Fibroblast of skin of right quadriceps (primary cell): ENCODE measurements around the gene LAMA4.

Experiments
- DNase-seq: peaks from one replicate; pipeline ENCODE4 v3.0.0-alpha.2; 2013

LAMA4 gene

DNA sequence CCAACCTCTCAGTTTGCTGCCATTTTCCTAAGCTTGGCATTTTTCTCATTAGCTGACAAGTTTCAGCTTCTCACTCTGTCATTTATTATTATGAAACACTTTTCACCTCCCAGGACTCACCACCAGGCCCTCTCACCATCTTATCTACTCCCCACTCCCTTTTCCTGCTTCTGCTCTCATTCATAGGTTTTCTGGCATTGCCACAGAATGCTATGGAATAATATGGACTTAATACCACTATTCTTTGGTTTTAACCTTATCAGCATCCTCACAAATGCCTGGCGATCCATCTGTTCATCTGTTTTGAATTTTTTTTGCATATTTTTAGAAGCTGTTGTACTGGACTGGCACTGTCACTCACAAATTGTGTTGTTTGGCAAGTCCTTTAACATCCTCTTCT lies 16.4 kb upstream of the LAMA4 start:
- no peak for DNase-seq

DNA sequence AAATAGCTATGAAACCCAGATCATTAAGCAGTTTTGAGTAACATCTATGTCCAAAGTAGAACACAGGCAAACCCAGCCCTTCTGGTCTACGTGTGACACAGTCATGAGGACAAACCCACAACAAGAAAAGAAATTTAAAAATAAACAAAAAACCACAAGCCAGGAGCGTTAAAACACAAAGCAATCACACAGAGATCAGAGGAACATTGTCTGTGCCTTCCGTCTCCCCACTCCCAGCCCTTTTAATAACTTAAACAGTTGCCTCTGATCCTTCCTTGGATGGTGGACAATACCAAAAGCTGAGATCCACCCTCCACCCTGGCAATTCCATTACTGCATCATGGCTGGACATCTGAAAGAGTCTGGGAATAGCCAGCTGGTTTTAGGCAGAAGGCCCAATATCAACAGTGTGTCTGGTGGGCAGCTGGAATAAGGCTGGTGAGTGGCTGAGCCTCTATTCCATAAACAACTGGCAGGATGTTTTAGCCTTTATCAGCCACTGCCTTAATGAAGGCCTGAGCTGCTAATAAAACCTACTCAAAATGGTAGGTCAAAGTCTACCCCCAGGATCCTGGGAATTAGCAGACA lies 15.7 kb upstream of the LAMA4 start:
- DNase-seq: no peak

DNA sequence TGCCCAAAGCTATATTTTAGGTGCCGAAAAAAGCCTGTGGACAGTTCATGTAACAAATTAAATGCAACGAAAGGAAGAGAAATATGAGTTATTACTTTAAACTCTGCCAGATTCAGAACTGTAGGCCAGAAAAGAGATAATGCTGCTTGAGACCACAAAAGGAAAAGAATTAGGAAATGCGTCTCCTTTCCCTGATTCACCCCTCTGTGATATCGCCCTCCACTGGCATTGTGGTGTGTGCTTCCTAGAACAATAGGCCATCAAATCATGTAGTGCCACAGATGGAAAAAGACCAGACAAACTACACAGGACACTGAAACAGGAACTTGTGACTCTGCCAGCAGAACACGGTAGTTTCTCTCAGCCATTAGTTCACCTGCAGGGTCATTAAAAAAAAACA lies 14.7 kb upstream of the LAMA4 start:
- DNase-seq: peak; percentile 30

DNA sequence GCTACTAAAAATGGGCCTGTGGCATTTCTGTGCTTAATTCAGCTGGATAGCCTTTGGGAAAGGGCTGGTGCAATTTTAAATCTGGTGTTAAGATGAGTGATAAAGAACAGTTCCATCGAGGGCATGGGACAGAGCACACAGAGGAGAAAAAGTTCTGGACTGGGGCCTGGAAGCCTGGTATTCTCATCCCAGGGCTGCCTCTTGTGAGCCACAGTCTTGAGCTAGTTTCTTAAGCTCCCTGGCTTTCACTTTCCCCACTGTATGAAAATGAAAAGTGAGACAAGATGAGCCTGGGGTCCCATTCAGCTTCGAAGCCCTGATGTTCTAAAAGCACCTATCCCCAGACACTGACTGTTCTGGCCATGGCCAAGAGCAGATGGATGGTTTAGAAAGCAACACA lies 14.3 kb upstream of the LAMA4 start:
- no peak for DNase-seq

DNA sequence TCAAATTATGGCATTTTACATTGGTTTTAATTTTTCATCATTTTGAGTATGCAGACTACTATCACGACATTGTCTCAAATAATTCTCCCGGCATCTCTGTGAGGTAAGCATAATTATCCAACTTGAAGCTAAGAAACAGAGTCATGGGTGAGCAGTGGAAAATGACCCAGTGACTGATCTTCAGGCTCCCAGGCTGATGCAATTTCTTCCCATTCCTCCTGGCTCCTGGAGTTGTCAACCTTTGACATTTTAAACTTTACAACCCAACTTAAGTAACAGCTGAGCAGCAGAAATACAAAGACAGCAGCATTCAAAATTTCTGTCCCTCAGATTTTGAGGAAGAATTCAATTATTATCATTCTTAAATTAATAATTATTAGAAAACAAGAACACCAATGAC lies 13.7 kb upstream of the LAMA4 start:
- no peak for DNase-seq

DNA sequence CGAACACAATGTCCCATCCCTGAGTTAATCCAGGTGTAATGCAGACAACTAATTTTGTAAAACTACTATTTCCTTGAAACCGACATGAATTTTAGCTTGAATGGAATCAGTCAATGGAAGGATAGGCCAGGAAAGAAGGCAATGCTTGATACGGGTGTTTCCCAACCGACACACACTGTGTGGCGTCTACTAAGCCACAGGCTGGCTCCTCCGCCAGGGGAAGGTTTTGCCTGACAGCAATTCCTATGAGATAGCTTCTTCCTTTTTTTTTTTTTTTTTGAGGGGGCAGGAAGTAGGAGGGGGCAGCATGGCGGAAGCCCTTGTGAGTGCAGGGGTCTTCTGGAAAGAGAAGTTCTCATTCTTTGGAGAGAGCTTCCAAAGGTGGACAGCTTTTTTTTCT lies 12.0 kb upstream of the LAMA4 start:
- DNase-seq: no peak

DNA sequence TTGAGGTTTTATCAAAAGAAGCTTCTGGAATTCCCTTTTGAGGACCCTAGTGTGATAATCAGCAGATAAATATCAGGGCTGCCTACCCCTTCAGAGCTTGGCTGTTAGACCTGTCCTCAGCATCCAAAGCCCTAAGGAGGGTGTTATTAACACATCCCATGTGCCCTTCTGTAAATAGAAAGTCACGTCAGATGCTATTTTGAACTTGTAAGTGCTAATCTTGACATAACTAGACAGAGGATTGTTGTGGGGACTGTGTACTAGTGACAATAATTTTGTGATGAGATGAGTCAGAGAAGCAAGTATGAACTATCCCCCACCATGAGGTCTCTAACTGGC lies 4.9 kb upstream of the LAMA4 start:
- DNase-seq: no peak

DNA sequence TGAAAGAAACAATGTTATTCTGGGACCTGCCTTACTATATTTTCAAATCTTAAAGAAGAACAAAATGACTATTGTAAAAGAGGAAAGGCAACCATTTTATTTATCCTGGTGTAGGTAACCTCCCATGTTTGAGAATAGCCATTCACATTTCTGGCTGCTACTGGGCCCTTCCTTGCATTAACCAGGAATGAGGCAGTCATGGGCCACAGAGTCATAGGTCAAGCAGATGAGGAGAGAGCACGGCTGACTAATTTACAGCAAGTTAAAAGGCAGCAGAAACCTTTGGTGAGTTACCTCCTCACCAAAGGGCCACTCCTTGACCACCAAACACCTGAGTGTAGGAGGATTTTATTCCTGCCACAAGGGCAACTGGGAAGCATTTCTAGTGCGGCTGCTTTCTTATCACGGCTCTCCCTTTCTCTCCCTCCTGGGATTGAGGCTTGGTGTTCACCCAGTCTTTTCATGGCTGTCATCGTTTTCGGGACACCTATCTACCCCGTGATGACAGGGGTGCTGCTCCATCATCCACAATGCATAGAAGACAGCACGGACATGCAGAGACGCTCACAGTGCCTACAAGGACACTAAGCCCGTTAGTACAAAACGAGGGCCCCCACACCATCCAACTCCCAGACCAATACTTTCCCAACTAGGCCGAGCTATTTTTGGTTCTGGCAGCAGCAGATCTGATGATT lies 4.4 kb upstream of the LAMA4 start:
- no peak for DNase-seq

DNA sequence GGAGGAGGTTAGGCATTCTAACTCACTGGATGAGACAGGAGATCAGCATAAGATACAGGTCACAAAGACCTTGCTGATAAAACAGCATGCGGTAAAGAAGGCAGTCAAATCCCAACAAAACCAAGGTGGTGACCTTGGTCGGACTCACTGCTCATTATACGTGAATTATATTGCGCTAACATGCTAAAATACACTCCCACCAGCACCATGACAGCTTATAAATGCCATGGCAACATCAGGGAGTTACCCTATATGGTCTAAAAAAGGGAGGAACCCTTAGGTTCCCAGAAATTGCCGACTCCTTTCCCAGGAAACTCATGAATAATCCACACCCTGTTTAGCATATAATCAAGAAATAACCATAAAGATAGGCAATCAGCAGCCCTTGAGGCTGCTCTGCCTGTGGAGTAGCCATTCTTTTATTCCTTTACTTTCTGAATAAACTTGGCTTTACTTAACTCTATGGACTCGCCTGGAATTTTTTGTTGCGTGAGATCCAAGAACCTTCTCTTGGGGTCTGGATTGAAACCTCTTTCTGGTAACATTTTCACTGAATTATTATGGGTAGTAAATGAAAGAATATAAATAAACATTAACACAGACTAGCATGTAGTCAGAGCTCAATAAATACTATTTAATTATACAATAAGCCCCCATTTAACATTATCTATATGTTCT lies 3.0 kb upstream of the LAMA4 start:
- DNase-seq: no peak

DNA sequence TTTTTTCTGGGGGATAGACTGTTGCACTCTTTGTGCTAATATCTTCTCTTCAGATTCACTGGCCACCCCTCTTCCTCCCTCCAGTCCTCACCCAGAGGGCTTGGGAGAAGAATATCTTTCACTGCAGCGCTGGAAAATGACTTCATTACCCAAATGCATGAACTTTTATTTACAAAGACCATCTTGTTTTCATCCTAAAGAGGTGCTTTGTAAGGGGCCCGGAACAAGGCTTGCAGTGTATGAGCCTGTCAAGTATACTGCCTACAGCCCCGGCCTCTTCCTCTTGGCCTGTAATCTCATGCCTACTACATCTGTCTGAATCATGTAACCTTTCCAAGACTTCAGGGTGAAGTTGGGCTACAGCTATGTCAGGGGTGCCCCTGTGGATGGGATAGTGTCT lies 554 bp upstream of the LAMA4 start:
- no peak for DNase-seq

DNA sequence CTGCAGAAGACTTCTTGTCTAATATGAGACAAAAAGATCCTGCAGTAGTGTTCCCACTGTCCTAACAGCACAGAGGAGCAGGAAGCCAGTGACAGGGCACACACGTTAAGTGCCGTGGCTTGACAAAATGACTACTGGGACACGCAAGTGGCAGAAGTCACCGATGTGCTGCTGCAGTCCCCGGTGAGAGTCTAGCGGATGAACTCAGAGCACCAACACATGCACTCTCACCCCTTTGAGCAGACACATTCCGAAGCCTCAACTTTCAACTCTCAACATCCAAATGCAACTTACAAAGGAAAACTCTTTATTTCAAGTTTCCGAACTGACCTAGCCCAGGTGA lies 898 bp downstream of the LAMA4 start:
- DNase-seq: no peak

DNA sequence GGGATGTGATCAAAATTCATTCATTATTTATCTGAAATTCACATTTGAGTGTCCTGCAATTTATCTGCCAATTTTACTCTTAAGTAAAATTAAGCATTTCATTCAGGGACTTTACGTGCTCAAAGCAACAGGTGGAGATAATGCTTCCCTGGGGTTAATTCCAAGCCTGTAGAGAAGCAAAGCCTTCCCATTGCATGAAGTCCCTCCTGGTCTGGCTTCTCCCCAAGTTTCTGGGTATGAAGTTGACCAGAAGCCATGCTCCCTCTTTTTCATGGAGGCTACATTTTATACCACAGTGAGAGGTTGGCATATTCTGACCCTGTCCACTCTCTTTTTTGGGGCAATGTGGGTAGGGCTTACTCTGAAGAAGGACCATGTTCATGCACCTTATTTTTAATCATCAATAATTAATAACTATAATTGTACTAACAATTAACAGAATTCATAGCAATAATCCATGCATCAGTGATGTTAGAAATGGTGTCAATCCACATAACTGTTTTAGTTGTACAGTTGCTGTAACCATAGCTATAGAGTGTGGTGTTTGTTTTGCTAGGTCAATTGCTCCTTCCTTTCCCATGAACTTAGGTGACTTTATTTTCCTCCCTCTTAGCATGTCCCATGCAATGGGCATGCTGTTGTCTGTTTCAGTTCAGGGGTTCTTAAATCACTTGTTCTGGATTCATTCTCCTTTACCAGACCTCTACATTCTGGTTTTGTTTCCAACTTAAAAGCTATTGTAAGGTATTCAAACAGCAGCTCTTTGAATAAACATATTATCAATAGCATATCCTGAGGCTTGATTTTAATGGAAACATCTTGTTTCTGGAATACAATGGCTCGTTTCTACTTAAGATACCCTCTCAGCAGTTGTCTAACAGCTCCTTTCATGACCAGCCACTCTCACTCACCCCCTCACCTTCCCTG lies 1.5 kb downstream of the LAMA4 start:
- DNase-seq: peak; percentile 15

DNA sequence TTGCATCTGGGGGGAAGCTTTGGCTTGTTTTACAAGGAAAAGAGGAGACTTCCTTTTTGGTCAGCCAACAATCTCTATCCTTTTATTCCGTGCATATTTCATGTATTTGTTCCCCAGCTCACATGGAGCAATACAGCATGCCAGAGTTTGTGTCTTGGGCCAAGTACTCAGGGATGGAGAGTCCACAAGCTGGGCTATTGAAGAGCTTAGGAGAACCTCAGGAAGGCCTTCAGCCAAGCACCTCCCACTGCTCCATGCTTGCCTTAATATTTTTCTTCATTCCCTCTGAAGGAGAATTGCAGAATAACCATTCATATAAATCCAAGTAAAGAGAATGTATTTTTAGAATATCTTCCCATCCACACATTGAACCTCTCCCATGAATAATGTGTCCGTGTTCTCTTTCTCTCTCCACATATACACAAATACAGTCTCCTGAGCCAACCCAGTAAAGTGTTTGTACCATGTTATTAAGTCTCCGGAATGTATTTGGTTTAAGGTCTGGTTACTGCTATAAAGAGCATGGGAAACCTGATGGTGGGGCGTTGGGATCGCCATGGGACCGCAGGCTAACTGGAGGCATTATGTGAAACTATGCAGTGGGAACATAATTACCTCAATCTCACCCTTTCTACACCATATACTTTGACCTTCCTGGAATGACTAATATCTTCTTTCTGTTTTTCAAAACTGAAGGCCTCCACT lies 3.0 kb downstream of the LAMA4 start:
- DNase-seq: peak; percentile 73

DNA sequence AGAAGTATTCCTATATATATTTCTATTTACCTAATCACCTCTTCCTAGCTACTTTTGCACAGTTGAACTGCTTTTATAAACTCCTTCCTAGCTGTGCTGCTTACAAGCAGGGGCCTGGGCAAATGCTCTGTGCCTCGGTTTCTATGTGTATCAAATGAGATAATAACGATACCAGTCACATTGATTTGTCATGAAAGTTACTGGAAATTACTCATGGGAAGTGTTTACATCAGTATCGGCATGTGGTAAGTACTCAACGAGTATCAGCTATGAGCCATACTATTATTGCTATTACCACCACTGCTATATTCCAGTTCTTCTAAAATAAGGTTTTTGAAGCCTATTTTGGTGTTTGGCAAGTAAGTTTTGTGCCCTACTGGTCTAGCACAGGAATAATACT lies 4.9 kb downstream of the LAMA4 start:
- peak; percentile 48 for DNase-seq

DNA sequence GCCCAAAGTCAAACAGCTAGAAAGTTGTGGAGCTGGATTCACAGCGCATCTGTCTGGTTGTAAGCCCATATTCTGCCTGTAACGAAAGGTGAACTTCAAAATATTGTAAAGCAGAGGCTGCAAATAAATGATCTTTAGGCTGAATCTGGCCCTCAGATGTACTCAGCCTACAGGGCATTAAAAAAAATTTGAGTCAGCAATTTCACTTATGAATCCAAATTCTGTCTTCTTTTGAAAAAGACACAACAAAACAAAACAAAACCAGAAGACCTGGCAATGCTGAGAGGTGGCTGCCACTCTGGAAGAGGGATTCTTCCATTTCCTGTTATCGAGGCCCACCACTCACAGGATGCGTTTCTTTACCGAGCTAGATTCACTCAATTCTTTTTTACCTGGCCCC lies 7.1 kb downstream of the LAMA4 start:
- no peak for DNase-seq

DNA sequence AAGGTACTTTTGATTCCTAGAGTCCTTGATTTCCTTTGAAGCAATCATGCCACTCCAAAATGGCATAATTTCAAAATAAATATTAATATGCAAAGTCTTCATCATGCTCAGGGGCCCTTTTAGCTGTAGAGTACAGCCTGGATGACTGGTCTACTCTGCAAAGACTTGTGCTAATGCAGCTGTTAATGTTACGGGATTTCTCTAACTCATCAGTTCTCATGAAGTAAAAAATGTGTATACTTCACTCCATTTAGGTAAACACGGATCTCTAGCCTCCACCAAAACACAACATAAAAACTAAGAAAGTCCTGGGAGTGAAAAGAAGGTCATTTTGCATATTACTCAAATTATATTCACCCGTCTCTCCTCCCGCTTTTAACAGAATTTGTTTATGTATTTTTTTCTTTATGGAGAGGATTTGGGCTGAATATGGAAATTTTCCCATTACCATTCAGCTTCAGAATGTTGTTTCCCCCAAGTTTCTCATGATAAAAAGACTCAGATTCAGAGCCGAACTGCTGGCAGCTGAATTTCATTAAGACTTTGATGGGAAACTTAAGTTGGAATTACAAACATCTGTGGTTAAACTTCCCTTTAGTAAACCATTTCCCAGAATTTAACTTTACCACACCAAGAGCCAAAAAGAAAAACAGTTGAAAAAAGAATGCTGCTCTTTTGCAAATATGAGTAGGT lies 8.7 kb downstream of the LAMA4 start:
- DNase-seq: peak; percentile 96

DNA sequence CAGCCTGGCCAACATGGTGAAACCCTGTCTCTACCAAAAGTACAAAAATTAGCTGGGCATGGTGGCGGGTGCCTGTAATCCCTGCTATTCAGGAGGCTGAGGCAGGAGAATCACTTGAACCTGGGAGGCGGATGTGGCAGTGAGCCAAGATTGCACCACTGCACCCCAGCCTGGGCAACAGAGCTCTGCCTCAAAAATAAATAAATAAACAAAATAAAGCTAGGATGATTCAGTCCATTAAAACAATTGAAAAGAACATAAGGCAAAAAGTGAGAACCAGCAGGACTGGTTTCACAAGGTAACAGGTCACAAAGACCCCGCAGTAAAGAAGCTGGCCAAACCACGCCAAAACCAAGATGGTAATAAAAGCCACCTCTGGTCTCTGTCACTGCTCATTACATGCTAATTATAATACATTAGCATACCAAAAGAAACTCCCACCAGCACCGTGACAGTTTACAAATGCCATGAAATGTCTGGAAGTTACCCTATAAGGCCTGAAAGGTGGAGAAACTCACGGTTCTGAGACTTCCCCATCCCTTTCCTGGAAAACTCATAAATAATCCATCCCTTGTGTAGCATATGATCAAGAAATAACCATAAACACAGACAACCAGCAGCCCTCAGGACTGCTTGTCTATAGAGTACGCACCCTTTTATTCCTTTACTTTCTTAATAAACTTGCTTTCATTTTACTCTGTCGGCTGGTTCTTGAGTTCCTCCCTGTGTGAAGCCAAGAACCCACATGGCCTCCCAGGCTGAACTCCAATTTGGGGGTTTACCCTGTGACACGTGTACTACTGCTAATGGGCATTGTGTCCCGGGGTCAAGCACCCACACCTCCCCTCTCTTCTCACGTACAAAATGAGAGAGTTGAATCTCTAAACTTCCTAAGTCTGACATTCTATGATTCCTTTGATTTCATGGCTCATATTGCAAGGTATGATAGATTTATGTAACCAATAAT lies 10.2 kb downstream of the LAMA4 start:
- DNase-seq: no peak

DNA sequence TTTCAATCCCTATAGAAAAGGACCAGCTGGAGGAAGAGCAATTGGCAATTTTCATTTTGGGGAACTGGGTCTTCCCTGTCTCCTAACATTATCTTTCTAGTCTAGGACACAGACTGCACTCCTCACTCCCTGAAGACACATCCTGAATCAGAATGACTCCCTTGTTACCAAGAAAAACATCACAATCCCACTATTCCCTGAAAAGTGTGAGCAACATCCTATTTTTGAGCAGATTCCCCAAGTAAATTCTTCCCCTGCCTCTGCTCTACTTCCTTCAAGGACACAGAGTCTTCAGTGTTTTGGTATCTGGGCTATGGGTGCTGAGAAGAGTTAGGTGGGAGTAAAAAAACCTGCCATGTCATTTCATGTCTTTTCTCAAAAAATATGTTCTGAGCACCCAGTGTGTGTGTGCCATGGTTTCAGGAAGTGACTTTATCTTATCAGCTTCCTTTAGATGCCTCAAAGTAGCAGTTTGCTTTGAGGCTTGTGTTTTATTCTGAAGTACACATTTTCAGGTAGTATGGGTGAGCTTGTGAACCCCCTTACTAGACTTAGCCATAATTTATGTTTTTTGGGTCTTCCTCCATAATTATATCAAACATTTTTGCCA lies 12.4 kb downstream of the LAMA4 start:
- DNase-seq: no peak

DNA sequence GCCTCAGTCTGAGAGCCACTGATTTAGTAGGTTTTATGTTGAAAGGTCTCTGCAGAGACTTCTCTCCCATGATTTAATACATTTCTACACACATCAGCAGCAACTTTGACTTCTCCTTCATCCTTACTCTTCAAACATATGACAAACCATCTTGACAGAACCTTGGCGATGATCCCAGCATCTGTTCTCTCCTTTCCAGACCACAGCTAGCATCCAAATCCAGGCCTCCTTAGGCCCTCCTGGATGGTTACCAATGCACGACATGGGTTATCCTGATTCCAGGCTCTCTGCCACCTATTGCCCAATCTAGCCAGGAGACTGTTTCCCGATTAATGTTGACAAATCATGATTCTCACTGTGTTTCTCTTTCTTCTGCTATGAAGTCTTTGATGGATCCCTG lies 16.8 kb downstream of the LAMA4 start:
- DNase-seq: peak; percentile 99

DNA sequence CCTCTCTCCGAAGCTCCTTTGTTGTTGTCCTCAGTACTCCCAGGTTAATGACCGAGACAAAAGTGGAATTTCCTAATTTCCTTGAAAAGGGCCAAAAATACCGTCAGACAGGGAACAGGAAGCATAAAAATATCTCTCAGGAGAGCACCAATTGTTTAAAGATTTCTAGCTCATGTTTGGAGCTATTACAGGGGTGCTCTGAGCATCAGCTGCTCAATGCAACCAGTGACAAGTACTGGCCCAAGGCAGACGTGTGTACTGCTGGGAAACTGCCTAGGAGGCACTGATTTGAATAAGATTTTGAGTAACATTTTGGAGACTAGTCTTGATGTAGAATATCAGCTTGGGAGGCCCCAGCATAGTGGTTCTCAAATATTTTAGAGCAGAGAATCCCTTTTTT lies 17.3 kb downstream of the LAMA4 start:
- no peak for DNase-seq

DNA sequence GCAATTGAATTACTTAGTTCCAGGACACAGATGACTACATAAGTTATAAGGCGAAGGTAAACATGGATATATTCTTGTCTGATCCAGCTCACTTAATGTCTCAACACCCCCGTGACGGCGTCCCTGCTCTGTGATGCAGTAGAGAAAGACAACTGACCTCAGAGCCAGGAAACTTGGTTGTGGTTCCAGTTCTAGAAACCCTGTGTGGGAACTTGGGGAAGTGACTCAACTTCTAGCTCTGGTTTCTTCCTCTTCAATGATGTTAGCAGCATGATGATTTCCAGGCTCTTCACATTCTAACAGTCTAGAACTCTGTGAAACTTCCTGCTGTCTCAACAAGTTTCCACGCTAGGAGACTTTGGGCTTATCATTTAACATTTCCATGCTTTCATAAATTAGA lies 18.4 kb downstream of the LAMA4 start:
- no peak for DNase-seq
